Breast epithelium (tissue), 3 donors: ENCODE results near the gene ZNF234.

ENCODE experiments used
- POLR2A ChIP-seq: fragments of 450-650 bp; IDR thresholded peaks from one replicate; pipeline ENCODE4 v1.6.1; 2016; ENCODE audit warnings: antibody characterized with exemption, mild to moderate bottlenecking, moderate library complexity
- POLR2AphosphoS5 ChIP-seq, 3 donors: sonication (generic); formaldehyde crosslinking; IDR thresholded peaks; one replicate each; pipeline ENCODE4 v1.6.1; 2017; ENCODE audit warnings: antibody characterized with exemption in 3 of 3
- TF ChIP-seq, protein P1 (sequence below), 3 donors: fragments of 450-650 bp; IDR thresholded peaks; one replicate each; pipeline ENCODE4 v1.5.1; 2016 to 2017; ENCODE audit warnings: antibody characterized with exemption in 3 of 3, mild to moderate bottlenecking in 3 of 3, moderate library complexity in 3 of 3

DNA sequence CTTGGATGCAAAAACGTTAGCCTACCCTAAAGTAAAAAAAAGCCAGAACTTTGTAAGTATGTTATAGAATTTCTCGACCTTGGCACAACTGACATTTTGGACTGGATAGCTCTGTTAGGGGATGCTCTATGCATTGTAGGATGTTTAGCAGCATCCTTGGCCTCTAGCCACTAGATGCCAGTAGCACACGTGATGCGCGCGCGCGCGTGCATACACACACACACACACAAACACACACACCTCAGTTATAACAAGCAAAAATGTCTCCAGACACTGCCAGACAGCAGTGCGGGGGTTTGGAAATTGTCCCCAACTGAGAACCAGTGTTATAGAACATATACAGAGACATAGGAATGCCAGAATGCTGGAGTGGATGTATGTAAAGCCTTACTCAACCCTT lies 40.8 kb downstream of the ZNF234 start:
- TF ChIP-seq, protein P1, sequence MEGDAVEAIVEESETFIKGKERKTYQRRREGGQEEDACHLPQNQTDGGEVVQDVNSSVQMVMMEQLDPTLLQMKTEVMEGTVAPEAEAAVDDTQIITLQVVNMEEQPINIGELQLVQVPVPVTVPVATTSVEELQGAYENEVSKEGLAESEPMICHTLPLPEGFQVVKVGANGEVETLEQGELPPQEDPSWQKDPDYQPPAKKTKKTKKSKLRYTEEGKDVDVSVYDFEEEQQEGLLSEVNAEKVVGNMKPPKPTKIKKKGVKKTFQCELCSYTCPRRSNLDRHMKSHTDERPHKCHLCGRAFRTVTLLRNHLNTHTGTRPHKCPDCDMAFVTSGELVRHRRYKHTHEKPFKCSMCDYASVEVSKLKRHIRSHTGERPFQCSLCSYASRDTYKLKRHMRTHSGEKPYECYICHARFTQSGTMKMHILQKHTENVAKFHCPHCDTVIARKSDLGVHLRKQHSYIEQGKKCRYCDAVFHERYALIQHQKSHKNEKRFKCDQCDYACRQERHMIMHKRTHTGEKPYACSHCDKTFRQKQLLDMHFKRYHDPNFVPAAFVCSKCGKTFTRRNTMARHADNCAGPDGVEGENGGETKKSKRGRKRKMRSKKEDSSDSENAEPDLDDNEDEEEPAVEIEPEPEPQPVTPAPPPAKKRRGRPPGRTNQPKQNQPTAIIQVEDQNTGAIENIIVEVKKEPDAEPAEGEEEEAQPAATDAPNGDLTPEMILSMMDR (IDR thresholded peaks at IDR 0.05), result no peak
- no peak for TF ChIP-seq POLR2A
- TF ChIP-seq POLR2AphosphoS5 (IDR thresholded peaks at IDR 0.05), result no peak
